MM.1S (cell line): ENCODE measurements around the gene RNF130.

Experiments used
- DNase-seq: peaks from one replicate; pipeline ENCODE4 v3.0.0-alpha.2; 2015
- H2AFZ ChIP-seq: fragments of 300-600 bp; sonication (generic); 2 replicates; pipeline ENCODE4 v1.6.0; 2016; ENCODE audit warnings: antibody characterized with exemption, low read length
- H3F3A ChIP-seq: fragments of 300-600 bp; sonication (generic); 2 replicates; pipeline ENCODE4 v1.6.1; 2016; ENCODE audit warnings: mild to moderate bottlenecking, antibody characterized with exemption, low read length, moderate library complexity, mixed read lengths; ENCODE audit not compliant: insufficient read depth
- H3K27ac ChIP-seq: fragments of 300-600 bp; sonication (generic); 2 replicates; pipeline ENCODE4 v1.5.1; 2016; ENCODE audit warnings: mild to moderate bottlenecking, low read length
- H3K27me3 ChIP-seq: fragments of 300-600 bp; sonication (generic); replicated peaks from 2 replicates; pipeline ENCODE4 v1.6.0; 2016; ENCODE audit warnings: low read length; ENCODE audit not compliant: insufficient read depth
- H3K36me3 ChIP-seq: fragments of 300-600 bp; sonication (generic); replicated peaks from 2 replicates; pipeline ENCODE4 v1.6.1; 2016; ENCODE audit warnings: mild to moderate bottlenecking, low read length, mixed read lengths; ENCODE audit not compliant: insufficient read depth
- H3K4me1 ChIP-seq: fragments of 300-600 bp; sonication (generic); 2 replicates; pipeline ENCODE4 v1.6.1; 2016; ENCODE audit warnings: low read length, mixed read lengths
- H3K4me2 ChIP-seq: fragments of 300-600 bp; sonication (generic); 2 replicates; pipeline ENCODE4 v1.6.0; 2016; ENCODE audit warnings: low read depth, low read length
- H3K4me3 ChIP-seq: fragments of 300-600 bp; sonication (generic); 2 replicates; pipeline ENCODE4 v1.5.1; 2016; ENCODE audit warnings: low read length, mixed read lengths
- H3K79me2 ChIP-seq: fragments of 300-600 bp; sonication (generic); 2 replicates; pipeline ENCODE4 v1.6.1; 2016; ENCODE audit warnings: mixed run types, low read length, mixed read lengths
- H3K9ac ChIP-seq: fragments of 300-600 bp; sonication (generic); 2 replicates; pipeline ENCODE4 v1.6.1; 2016; ENCODE audit warnings: low read length, mixed read lengths
- H3K9me2 ChIP-seq: fragments of 300-600 bp; sonication (generic); replicated peaks from 2 replicates; pipeline ENCODE4 v1.6.1; 2016; ENCODE audit warnings: mild to moderate bottlenecking, low read length, mixed read lengths; ENCODE audit not compliant: insufficient read depth
- H3K9me3 ChIP-seq: fragments of 300-600 bp; sonication (generic); replicated peaks from 2 replicates; pipeline ENCODE4 v1.6.1; 2016; ENCODE audit warnings: mild to moderate bottlenecking, low read length, mixed read lengths; ENCODE audit not compliant: insufficient read depth
- H4K20me1 ChIP-seq: fragments of 300-600 bp; sonication (generic); 2 replicates; pipeline ENCODE4 v1.6.1; 2016; ENCODE audit warnings: mild to moderate bottlenecking, low read length, moderate library complexity, mixed read lengths; ENCODE audit not compliant: insufficient read depth
- CTCF ChIP-seq: fragments of 300-600 bp; sonication (generic); IDR thresholded peaks from 2 replicates; pipeline ENCODE4 v1.5.1; 2016; ENCODE audit warnings: antibody characterized with exemption, low read length, mixed read lengths
- EZH2 ChIP-seq: fragments of 300-600 bp; sonication (generic); optimal IDR thresholded peaks from 2 replicates; pipeline ENCODE3; 2017; ENCODE audit warnings: low read depth, mild to moderate bottlenecking, antibody characterized with exemption, low read length, mixed read lengths
- EZH2phosphoT487 ChIP-seq: fragments of 300-600 bp; sonication (generic); IDR thresholded peaks from 2 replicates; pipeline ENCODE4 v1.6.1; 2018; ENCODE audit warnings: antibody characterized with exemption, low read length

RNF130 gene

GRCh38 chr5:179974246-179974945, 97.2 kb downstream of the RNF130 start:
- H3K4me1 ChIP-seq, result peaks cover 8% of the 10 kb centered on the region
- H3K9me2 ChIP-seq, result no peaks in the 10 kb centered on the region
- H3K27me3 ChIP-seq, result no peaks in the 10 kb centered on the region
- no peaks in the 10 kb centered on the region for H3K79me2 ChIP-seq
- no peaks in the 10 kb centered on the region for H3K9me3 ChIP-seq
- no peak overlapping the region for H2AFZ ChIP-seq
- no peak overlapping the region for H3K4me3 ChIP-seq
- peaks cover 20% of the 10 kb centered on the region for H3F3A ChIP-seq
- TF ChIP-seq EZH2phosphoT487 (no peak), CTCF (no peak), EZH2 (no peak)
- H3K9ac ChIP-seq, result no peak overlapping the region
- no peaks in the 10 kb centered on the region for H4K20me1 ChIP-seq
- no peak for DNase-seq
- H3K27ac ChIP-seq, result no peak overlapping the region
- H3K4me2 ChIP-seq, result no peak overlapping the region
- H3K36me3 ChIP-seq, result no peaks in the 10 kb centered on the region

- H3K27ac ChIP-seq, result no peak overlapping the region
- H3K9me2 ChIP-seq, result no peaks in the 10 kb centered on the region
- no peaks in the 10 kb centered on the region for H3K27me3 ChIP-seq
- no peak overlapping the region for H3K4me3 ChIP-seq
- no peaks in the 10 kb centered on the region for H3K36me3 ChIP-seq
- no peak overlapping the region for H3K9ac ChIP-seq
- no peak overlapping the region for H2AFZ ChIP-seq
- H3K4me1 ChIP-seq, result peaks cover 8% of the 10 kb centered on the region
- no peak for TF ChIP-seq EZH2
- TF ChIP-seq CTCF, result no peak
- no peak for TF ChIP-seq EZH2phosphoT487
- H3K9me3 ChIP-seq, result no peaks in the 10 kb centered on the region
- H3K79me2 ChIP-seq, result no peaks in the 10 kb centered on the region
- H3K4me2 ChIP-seq, result no peak overlapping the region
- peaks cover 20% of the 10 kb centered on the region for H3F3A ChIP-seq
- DNase-seq, result no peak
- H4K20me1 ChIP-seq, result no peaks in the 10 kb centered on the region
These were observed 98.2 kb downstream of the RNF130 start for GRCh38 chr5:179973391-179973790.

GRCh38 chr5:179969110-179969509, 102.4 kb downstream of the RNF130 start:
- no peak overlapping the region for H3K27ac ChIP-seq
- H3F3A ChIP-seq, result peaks cover 20% of the 10 kb centered on the region
- H4K20me1 ChIP-seq, result no peaks in the 10 kb centered on the region
- H3K9ac ChIP-seq, result no peak overlapping the region
- H3K4me2 ChIP-seq, result no peak overlapping the region
- H3K36me3 ChIP-seq, result no peaks in the 10 kb centered on the region
- no peak overlapping the region for H3K4me3 ChIP-seq
- no peak for DNase-seq
- no peak overlapping the region for H2AFZ ChIP-seq
- no peaks in the 10 kb centered on the region for H3K27me3 ChIP-seq
- H3K9me3 ChIP-seq, result no peaks in the 10 kb centered on the region
- H3K4me1 ChIP-seq, result peaks cover 15% of the 10 kb centered on the region
- TF ChIP-seq CTCF (no peak), EZH2 (no peak), EZH2phosphoT487 (no peak)
- no peaks in the 10 kb centered on the region for H3K79me2 ChIP-seq
- H3K9me2 ChIP-seq, result no peaks in the 10 kb centered on the region
